GM21786 (cell line): Measurements from ENCODE around the gene SIPA1L2.
"Not testable (repeated sequence)": the region's sequence is repeated elsewhere in the genome, so short reads cannot be mapped to it uniquely, and the experiment has no call there.

ENCODE experiments used
- ATAC-seq: cut with Tn5 transposase; IDR thresholded peaks from one replicate; pipeline ENCODE4 v1.9.1; 2021; ENCODE audit not compliant: unreplicated experiment

Gene SIPA1L2

DNA sequence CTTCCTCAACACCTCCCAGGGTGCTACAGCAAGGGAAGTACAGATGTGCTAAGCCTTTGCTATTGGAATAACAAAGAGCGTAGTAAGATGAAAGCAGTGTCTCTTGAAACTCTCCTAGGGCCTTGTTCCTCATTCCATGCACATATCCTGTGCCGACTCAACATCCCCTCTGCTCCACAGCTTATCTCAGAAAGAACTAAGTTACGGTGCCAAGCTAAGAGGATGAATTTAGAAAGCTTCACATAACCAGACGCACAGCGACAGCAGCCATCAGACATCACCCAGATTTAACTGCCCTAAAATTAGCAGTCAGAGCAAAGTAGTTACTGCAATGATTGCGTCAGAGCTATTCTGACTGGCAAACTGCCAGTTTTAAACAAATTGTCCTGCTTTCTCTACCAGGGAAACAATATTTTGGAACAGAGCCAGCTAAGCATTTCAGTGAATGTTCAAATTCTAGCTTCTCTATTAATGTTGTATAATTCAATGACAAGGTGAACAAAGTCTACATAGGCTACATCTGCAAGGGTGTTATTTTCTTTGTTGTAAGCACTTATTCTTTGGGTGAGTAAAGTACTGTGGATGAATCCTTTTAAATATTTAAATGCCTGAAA is 9.5 kb downstream of the SIPA1L2 start:
- no peak for ATAC-seq

DNA sequence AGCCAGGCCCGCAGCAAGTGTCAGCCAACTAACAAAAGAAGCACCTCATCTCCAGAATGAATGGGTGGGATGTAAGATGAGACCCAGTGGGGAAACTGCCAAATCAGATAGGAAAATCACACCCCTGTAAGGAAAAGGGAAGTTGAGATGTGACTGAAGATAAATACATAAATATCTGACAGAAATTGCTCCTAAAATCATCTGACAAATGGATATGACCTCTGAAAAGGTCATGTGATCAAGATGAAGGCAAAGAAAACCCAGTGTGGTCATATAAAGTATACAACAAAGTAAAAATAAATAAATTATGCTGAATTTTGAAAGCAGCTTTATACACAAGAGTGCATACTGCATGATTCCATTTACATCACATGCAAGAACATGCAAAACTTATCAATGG is 12.7 kb downstream of the SIPA1L2 start:
- ATAC-seq = no peak

GRCh38 chr1:232615306-232615800 is 14.6 kb downstream of the SIPA1L2 start:
- ATAC-seq = no peak

GRCh38 chr1:232614811-232615210 is 15.1 kb downstream of the SIPA1L2 start:
- no peak for ATAC-seq

- ATAC-seq = no peak
Measured at GRCh38 chr1:232613752-232614381, 16.1 kb downstream of the SIPA1L2 start.

- not testable (repeated sequence) for ATAC-seq
Measured at GRCh38 chr1:232612836-232613235, 17.1 kb downstream of the SIPA1L2 start.

GRCh38 chr1:232611834-232612233 is 18.1 kb downstream of the SIPA1L2 start:
- ATAC-seq = no peak

- not testable (repeated sequence) for ATAC-seq
Measured at GRCh38 chr1:232610902-232611745, 18.8 kb downstream of the SIPA1L2 start.

DNA sequence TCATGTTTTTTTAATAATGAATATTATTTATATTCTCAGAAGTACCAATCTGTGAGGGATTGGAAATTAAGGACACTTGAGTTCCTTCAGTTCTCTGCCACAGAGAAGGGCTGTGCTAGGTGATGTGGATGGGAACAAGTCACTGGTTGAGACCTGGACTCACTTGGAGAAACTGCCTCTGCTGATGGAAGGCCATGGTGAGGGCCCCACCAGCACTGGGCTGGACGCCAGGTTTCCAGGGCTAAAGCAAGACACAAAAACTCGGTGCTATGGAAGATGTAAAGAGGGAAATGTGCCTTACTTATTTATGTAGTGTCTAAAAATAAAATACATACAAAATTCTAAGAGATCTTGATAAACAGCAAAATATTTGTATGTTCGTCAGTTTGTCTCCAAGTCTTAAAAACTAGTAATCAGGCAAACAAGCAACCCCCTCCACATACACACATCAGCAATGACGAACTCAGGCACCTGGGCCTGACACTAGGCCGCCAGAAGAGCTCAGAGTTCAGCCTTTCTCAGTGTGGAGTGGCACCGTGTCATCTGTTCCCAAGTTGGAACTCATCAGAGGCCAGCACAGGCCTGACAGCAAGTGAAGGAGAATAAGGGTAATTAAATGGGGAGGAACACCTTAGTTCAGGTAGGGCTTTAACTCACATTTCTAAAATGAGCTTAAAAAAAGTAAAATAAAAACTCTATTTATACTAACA is 19.6 kb downstream of the SIPA1L2 start:
- no peak for ATAC-seq

DNA sequence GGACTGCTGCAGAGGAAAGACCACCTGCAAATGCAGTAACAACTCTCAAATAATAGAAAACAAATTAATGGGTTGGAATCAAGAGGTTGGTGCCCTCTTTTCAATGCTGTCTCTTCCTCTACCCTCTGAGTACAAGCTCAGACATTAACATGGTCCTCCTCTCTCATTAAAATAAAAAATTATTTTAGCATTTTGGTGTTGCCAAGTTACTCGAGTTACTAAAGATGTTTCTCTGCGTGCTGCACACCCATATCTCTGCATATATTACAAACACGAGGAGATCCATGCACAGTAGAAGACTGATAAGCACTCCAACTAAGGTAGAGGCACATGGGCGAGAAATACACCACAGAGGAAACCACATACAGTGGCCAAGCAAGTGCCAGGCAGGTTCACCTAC is 21.5 kb downstream of the SIPA1L2 start:
- no peak for ATAC-seq

- ATAC-seq = no peak
Measured at GRCh38 chr1:232602622-232603021, 27.3 kb downstream of the SIPA1L2 start.

DNA sequence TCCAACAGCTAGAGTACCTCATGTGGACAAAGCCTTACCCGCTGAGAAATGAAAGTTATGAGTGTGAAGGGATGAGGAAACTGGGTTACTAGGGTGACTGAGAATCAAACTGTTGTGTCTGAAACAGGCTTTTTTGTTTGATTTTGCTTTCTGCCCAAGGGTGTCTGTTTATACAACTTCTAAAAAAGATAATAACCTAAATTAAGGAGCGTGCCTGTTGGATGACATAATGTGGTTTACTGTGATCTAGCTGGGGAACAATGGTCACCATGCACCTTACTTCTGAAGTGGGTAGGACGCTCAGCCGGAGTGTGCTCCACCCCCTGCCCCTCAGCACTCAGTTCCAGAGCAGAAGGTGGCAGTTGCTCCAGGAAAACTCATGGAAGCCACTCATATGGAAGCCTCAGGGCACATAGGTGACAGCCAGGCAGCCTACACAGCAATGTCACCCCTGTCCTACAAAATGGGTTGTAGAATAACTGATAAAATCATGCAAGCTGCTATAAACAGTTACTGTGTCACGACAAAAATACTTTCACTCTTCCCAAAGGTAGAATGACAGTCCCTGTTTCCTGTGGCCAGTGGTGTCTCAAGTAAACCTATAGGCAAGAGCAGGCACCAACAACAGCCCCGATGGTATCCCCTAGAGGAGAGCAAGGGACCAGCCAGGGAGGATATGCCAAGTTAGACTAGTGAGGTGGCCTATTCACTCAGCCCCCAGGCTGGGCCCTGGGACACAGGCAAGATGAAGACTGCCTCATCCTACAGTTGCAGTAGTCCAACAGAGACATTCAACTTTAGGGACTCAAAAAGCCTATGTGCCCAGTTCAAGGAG is 29.3 kb downstream of the SIPA1L2 start:
- ATAC-seq = no peak

- ATAC-seq = peak; percentile 43
Measured at GRCh38 chr1:232599178-232600041, 30.5 kb downstream of the SIPA1L2 start.

DNA sequence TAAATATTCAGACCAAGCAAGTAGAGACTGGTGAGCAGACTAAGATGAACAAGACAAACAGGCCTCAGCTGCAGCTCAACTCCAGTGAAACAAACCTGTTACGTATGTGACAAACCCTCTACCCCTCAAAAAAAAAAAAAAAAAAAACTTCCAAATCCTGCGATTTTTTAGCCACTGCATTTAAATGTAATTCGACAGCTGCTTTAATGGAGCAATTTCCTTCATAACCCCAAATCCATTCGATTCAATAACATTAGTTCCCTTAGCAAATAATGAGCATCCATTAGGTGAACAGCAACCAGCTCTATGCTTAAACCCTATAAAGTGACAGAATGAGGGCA is 31.1 kb downstream of the SIPA1L2 start:
- no peak for ATAC-seq

DNA sequence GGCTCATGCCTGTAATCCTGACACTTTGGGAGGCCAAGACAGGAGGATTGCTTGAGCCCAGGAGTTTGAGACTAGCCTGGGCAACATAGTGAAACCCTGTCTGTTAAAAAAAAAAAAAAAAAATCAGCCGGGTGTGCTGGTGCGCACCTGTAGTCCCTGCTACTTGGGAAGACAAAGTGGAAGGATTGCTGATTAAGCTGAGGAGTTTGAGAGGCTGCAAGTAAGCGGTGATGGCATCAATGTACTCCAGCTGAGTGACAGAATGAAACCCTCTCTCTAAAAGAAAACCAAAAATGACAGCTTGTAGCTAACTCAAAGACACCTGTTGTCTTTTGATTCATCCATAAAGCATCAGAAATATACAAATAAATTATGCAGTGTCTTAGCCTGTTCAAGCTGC is 31.8 kb downstream of the SIPA1L2 start:
- ATAC-seq = no peak

- peak; percentile 31 for ATAC-seq
Measured at GRCh38 chr1:232597721-232598120, 32.2 kb downstream of the SIPA1L2 start.

- ATAC-seq = peak; percentile 32
Measured at GRCh38 chr1:232596666-232597303, 33.1 kb downstream of the SIPA1L2 start.

- no peak for ATAC-seq
Measured at GRCh38 chr1:232594768-232595698, 34.9 kb downstream of the SIPA1L2 start.
